CD14-positive monocyte (primary cell): ENCODE results near the gene ALS2CL. TPM values are rescaled to one million over a fixed set of nuclear protein-coding genes. Genes with fewer than 3 reads are reported as not detected.

Experiments used
- DNase-seq, 3 donors: peaks; one replicate each; pipeline ENCODE4 v3.0.0-alpha.2; 2011 to 2022
- H2AFZ ChIP-seq: 2 replicates; pipeline ENCODE4 v1.6.0; 2012; ENCODE audit warnings: mild to moderate bottlenecking, low read depth, low read length, inconsistent platforms; ENCODE audit not compliant: insufficient read depth, poor library complexity, severe bottlenecking
- H3K27ac ChIP-seq, 2 donors: 1 replicate in 1 of 2; 2 replicates in 1 of 2; pipeline ENCODE4 v1.5.1; 2012 to 2013; ENCODE audit warnings: low read length in 2 of 2, control low read depth in 1 of 2, inconsistent platforms in 1 of 2, low read depth in 1 of 2, mild to moderate bottlenecking in 1 of 2
- H3K27me3 ChIP-seq, 2 donors: one replicate each; pipeline versions ENCODE4 v1.6.0 to v1.6.1; 2011 to 2013; ENCODE audit warnings: low read length in 2 of 2; ENCODE audit not compliant: control insufficient read depth in 2 of 2, insufficient read depth in 2 of 2
- H3K36me3 ChIP-seq, 2 donors: replicated peaks in 1 of 2; 1 replicate in 1 of 2; 2 replicates in 1 of 2; pipeline versions ENCODE4 v1.5.1 to v1.6.1; 2012 to 2013; ENCODE audit warnings: low read length in 2 of 2, control low read depth in 1 of 2, inconsistent platforms in 1 of 2, mild to moderate bottlenecking in 1 of 2; ENCODE audit not compliant: insufficient read depth in 2 of 2, control insufficient read depth in 1 of 2
- H3K4me1 ChIP-seq, 2 donors: 1 replicate in 1 of 2; 2 replicates in 1 of 2; pipeline versions ENCODE4 v1.5.1 to v1.6.1; 2012 to 2013; ENCODE audit warnings: low read length in 2 of 2, control low read depth in 1 of 2, inconsistent platforms in 1 of 2, mild to moderate bottlenecking in 1 of 2, moderate library complexity in 1 of 2; ENCODE audit not compliant: insufficient read depth in 2 of 2, control insufficient read depth in 1 of 2
- H3K4me2 ChIP-seq: replicated peaks from 2 replicates; pipeline ENCODE3; 2012; ENCODE audit warnings: low read length, moderate library complexity, mild to moderate bottlenecking; ENCODE audit not compliant: poor library complexity, severe bottlenecking; ENCODE audit errors: extremely low read depth
- H3K4me3 ChIP-seq, 3 experiments: fragments of 200-600 bp in 1 of 3; sonication (generic) in 1 of 3; replicated peaks in 1 of 3; 1 replicate in 2 of 3; 2 replicates in 1 of 3; pipeline ENCODE4 v1.5.1; 2011 to 2013; ENCODE audit warnings: low read length in 3 of 3, mild to moderate bottlenecking in 3 of 3, control low read depth in 2 of 3, low read depth in 2 of 3, inconsistent platforms in 1 of 3, moderate library complexity in 1 of 3
- H3K79me2 ChIP-seq: 2 replicates; pipeline ENCODE4 v1.6.0; 2012; ENCODE audit warnings: mild to moderate bottlenecking, control low read depth, inconsistent platforms, low read length, moderate library complexity; ENCODE audit not compliant: insufficient read depth
- H3K9ac ChIP-seq: 2 replicates; pipeline ENCODE4 v1.6.0; 2017; ENCODE audit warnings: low read length, mild to moderate bottlenecking; ENCODE audit not compliant: insufficient read depth, poor library complexity, severe bottlenecking
- H3K9me3 ChIP-seq, 2 donors: replicated peaks in 1 of 2; 1 replicate in 1 of 2; 2 replicates in 1 of 2; pipeline versions ENCODE4 v1.5.1 to v1.6.1; 2012 to 2013; ENCODE audit warnings: low read length in 2 of 2, control low read depth in 1 of 2; ENCODE audit not compliant: control insufficient read depth in 1 of 2, insufficient read depth in 1 of 2
- H4K20me1 ChIP-seq: 2 replicates; pipeline ENCODE4 v1.6.0; 2012; ENCODE audit warnings: mild to moderate bottlenecking, low read length, control low read depth, moderate library complexity; ENCODE audit not compliant: insufficient read depth
- H3K27ac Mint-ChIP-seq, 7 donors: one replicate each; pipeline ENCODE4 v1.8.0; 2020; ENCODE audit warnings: mild to moderate bottlenecking in 7 of 7, mixed read lengths in 7 of 7, moderate library complexity in 6 of 7, inconsistent platforms in 2 of 7
- H3K27me3 Mint-ChIP-seq, 3 donors: one replicate each; pipeline ENCODE4 v1.8.0; 2021 to 2022; ENCODE audit warnings: low read depth in 3 of 3, mild to moderate bottlenecking in 3 of 3, mixed read lengths in 3 of 3, moderate library complexity in 3 of 3, inconsistent platforms in 1 of 3
- H3K36me3 Mint-ChIP-seq, 2 donors: one replicate each; pipeline ENCODE4 v1.8.0; 2020; ENCODE audit warnings: mixed read lengths in 2 of 2, inconsistent platforms in 1 of 2, mild to moderate bottlenecking in 1 of 2
- H3K4me1 Mint-ChIP-seq: one replicate; pipeline ENCODE4 v1.8.0; 2020; ENCODE audit warnings: mild to moderate bottlenecking, mixed read lengths
- H3K4me3 Mint-ChIP-seq, 2 donors: one replicate each; pipeline ENCODE4 v1.8.0; 2020; ENCODE audit warnings: mild to moderate bottlenecking in 2 of 2, mixed read lengths in 2 of 2, moderate library complexity in 1 of 2
- H3K9me3 Mint-ChIP-seq, 7 donors: one replicate each; pipeline ENCODE4 v1.8.0; 2020 to 2022; ENCODE audit warnings: mixed read lengths in 7 of 7, mild to moderate bottlenecking in 6 of 7, moderate library complexity in 6 of 7, inconsistent platforms in 2 of 7
- CTCF ChIP-seq: fragments of 200-600 bp; IDR thresholded peaks from one replicate; pipeline ENCODE4 v1.8.0; 2022; ENCODE audit warnings: antibody characterized with exemption, mild to moderate bottlenecking
- WGBS: methylation state at CpG from one replicate; pipeline ENCODE4 v1.1.5; 2013; ENCODE audit warnings: missing lambda C conversion rate; ENCODE audit not compliant: insufficient coverage; 5-methylcytosine and 5-hydroxymethylcytosine counted together
- intact Hi-C, 2 donors: fragments of 100-400 bp; cut with micrococcal nuclease; formaldehyde crosslinking; loops; one replicate each; pipeline versions ENCODE4 v1.15.0 to v1.15.1; 2023
- polyA plus RNA-seq, 3 donors: library from polyadenylated mRNA; depleted of rRNA in 1 of 3; unstranded in 2 of 3; stranded (reverse) in 1 of 3; fragments of 300-500 nt in 2 of 3; fragments of >200 nt in 1 of 3; fragmentation: Illumina TruSeq in 2 of 3; gene quantifications; 1 replicate in 2 of 3; 2 replicates in 1 of 3; pipeline ENCODE4 v1.2.3, GENCODE V29; 2012 to 2021

Gene ALS2CL
- polyA plus RNA-seq, 3 donors, result 0.38 to 5.7 (median 0.55) TPM

- H3K4me3 ChIP-seq, result no peak overlapping the region
- no peaks in the 10 kb centered on the region for H3K9me3 Mint-ChIP-seq
- H3K27me3 Mint-ChIP-seq, result peaks cover 6 to 9% (median 6%) of the 10 kb centered on the region in 3 donors
- no peaks in the 10 kb centered on the region for H3K9me3 ChIP-seq
- no peak overlapping the region for H3K27ac Mint-ChIP-seq
- H4K20me1 ChIP-seq, result no peaks in the 10 kb centered on the region
- no peaks in the 10 kb centered on the region for H3K79me2 ChIP-seq
- H3K36me3 ChIP-seq, result no peaks in the 10 kb centered on the region
- DNase-seq, result no peak
- no peaks in the 10 kb centered on the region for H3K36me3 Mint-ChIP-seq
- H3K4me1 Mint-ChIP-seq, result no peaks in the 10 kb centered on the region
- H3K27me3 ChIP-seq, result no peaks in the 10 kb centered on the region
- H3K4me2 ChIP-seq, result no peak overlapping the region
- H3K4me3 Mint-ChIP-seq, result no peak overlapping the region
- WGBS, result 58% methylated on average over 7 of the region's 8 CpGs
- intact Hi-C loops, result no loop called here
- no peaks in the 10 kb centered on the region for H3K4me1 ChIP-seq
- no peak for TF ChIP-seq CTCF
- H2AFZ ChIP-seq, result no peak overlapping the region
- H3K27ac ChIP-seq, result no peak overlapping the region
- no peak overlapping the region for H3K9ac ChIP-seq
Observed at GRCh38 chr3:46663591-46664135, 29.8 kb downstream of the ALS2CL start.

- Histone ChIP-seq H2AFZ (no peak overlapping the region), H3K4me1 (no peaks in the 10 kb centered on the region), H3K36me3 (no peaks in the 10 kb centered on the region), H3K4me3 (no peak overlapping the region), H3K79me2 (no peaks in the 10 kb centered on the region), H3K27ac (no peak overlapping the region), H4K20me1 (no peaks in the 10 kb centered on the region), H3K9me3 (no peaks in the 10 kb centered on the region), H3K27me3 (no peaks in the 10 kb centered on the region), H3K9ac (no peak overlapping the region), H3K4me2 (no peak overlapping the region)
- Mint-ChIP-seq H3K27ac (no peak overlapping the region), H3K27me3 (peaks cover 6 to 9% (median 6%) of the 10 kb centered on the region in 3 donors), H3K4me3 (no peak overlapping the region), H3K9me3 (no peaks in the 10 kb centered on the region), H3K4me1 (no peaks in the 10 kb centered on the region), H3K36me3 (no peaks in the 10 kb centered on the region)
- WGBS, result 87% methylated on average over 17 of the region's 17 CpGs
- intact Hi-C loops, result no loop called here
- no peak for DNase-seq
- TF ChIP-seq CTCF, result no peak
Observed at GRCh38 chr3:46662771-46663551, 30.5 kb downstream of the ALS2CL start.
